DND-41 (cell line): Measurements from ENCODE around the gene HHIPL2.

Experiments
- ATAC-seq: fragments of 200-7000 bp; cut with Tn5 transposase; 3 replicates; pipeline ENCODE4 v1.9.1; 2021; ENCODE audit warnings: low read depth; ENCODE audit not compliant: insufficient read depth
- DNase-seq: peaks from one replicate; pipeline ENCODE4 v3.0.0-alpha.2; 2020
- H2AFZ ChIP-seq: 2 replicates; pipeline ENCODE4 v1.6.0; 2012; ENCODE audit warnings: low read depth, low read length
- H3K27ac ChIP-seq: 2 replicates; pipeline ENCODE4 v1.5.1; 2012; ENCODE audit warnings: low read length, inconsistent platforms
- H3K27me3 ChIP-seq: fragments of 200-600 bp; sonication (generic); 2 replicates; pipeline ENCODE4 v1.6.0; 2012; ENCODE audit warnings: low read length, mild to moderate bottlenecking, inconsistent platforms; ENCODE audit not compliant: insufficient read depth, poor library complexity
- H3K36me3 ChIP-seq: 2 replicates; pipeline ENCODE4 v1.5.1; 2012; ENCODE audit warnings: low read length, inconsistent platforms; ENCODE audit not compliant: insufficient read depth
- H3K4me1 ChIP-seq: 2 replicates; pipeline ENCODE4 v1.5.1; 2012; ENCODE audit warnings: mild to moderate bottlenecking, low read length; ENCODE audit not compliant: insufficient read depth
- H3K4me2 ChIP-seq: 2 replicates; pipeline ENCODE4 v1.6.0; 2012; ENCODE audit warnings: mild to moderate bottlenecking, moderate library complexity, low read length, inconsistent platforms; ENCODE audit not compliant: insufficient read depth
- H3K4me3 ChIP-seq, 2 experiments: fragments of 200-600 bp in 1 of 2; shearing (Covaris generic) in 1 of 2; 2 replicates each; pipeline ENCODE4 v1.5.1; 2012 to 2016; ENCODE audit warnings: inconsistent platforms in 2 of 2, low read length in 2 of 2, mild to moderate bottlenecking in 2 of 2, low read depth in 1 of 2, moderate library complexity in 1 of 2
- H3K79me2 ChIP-seq: 2 replicates; pipeline ENCODE4 v1.6.0; 2012; ENCODE audit warnings: low read length, inconsistent platforms; ENCODE audit not compliant: insufficient read depth
- H3K9ac ChIP-seq: 2 replicates; pipeline ENCODE4 v1.6.0; 2012; ENCODE audit warnings: low read depth, mild to moderate bottlenecking, inconsistent platforms, low read length, moderate library complexity
- H3K9me3 ChIP-seq: 2 replicates; pipeline ENCODE4 v1.5.1; 2012; ENCODE audit warnings: low read length, moderate library complexity, mild to moderate bottlenecking, inconsistent platforms; ENCODE audit not compliant: insufficient read depth, severe bottlenecking
- H4K20me1 ChIP-seq: 2 replicates; pipeline ENCODE4 v1.6.0; 2012; ENCODE audit warnings: low read length; ENCODE audit not compliant: insufficient read depth
- EZH2 ChIP-seq: IDR thresholded peaks from 3 replicates; pipeline ENCODE4 v1.6.1; 2012; ENCODE audit warnings: borderline replicate concordance, low read depth, mild to moderate bottlenecking, moderate library complexity, low read length, inconsistent platforms; ENCODE audit not compliant: severe bottlenecking
- TF ChIP-seq, protein P1 (sequence below): IDR thresholded peaks from 2 replicates; pipeline ENCODE4 v1.5.1; 2012; ENCODE audit warnings: borderline replicate concordance, low read length, moderate library complexity, mild to moderate bottlenecking; ENCODE audit not compliant: poor library complexity, severe bottlenecking; ENCODE audit errors: extremely low read depth

The HHIPL2 gene

DNA sequence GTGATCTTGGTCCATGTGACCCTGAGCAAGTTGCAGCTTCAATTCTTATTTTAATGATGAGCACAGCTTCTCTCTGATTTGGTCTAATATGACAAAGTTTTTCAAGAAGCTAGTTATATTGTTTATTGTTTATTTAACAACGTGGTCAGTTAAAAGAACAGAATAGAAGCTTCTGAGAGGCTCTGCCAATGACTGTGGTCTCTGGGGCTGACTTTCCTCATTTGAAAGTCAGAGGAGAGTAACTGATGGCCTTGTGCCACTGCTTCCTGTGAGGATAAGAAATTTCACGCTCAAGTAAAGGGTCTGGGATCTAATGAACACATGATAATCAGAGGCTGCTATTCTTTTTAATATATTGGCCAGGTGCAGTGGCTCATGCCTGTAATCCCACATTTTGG, 7.3 kb downstream of the HHIPL2 start:
- Histone ChIP-seq H3K4me3 (no peak overlapping the region), H3K9me3 (no peaks in the 10 kb centered on the region), H2AFZ (no peak overlapping the region), H3K27me3 (no peaks in the 10 kb centered on the region), H3K4me2 (no peak overlapping the region), H3K9ac (no peak overlapping the region), H3K27ac (no peak overlapping the region), H3K79me2 (no peaks in the 10 kb centered on the region), H3K36me3 (no peaks in the 10 kb centered on the region), H3K4me1 (no peaks in the 10 kb centered on the region), H4K20me1 (no peaks in the 10 kb centered on the region)
- no peak for TF ChIP-seq EZH2
- TF ChIP-seq, protein P1, sequence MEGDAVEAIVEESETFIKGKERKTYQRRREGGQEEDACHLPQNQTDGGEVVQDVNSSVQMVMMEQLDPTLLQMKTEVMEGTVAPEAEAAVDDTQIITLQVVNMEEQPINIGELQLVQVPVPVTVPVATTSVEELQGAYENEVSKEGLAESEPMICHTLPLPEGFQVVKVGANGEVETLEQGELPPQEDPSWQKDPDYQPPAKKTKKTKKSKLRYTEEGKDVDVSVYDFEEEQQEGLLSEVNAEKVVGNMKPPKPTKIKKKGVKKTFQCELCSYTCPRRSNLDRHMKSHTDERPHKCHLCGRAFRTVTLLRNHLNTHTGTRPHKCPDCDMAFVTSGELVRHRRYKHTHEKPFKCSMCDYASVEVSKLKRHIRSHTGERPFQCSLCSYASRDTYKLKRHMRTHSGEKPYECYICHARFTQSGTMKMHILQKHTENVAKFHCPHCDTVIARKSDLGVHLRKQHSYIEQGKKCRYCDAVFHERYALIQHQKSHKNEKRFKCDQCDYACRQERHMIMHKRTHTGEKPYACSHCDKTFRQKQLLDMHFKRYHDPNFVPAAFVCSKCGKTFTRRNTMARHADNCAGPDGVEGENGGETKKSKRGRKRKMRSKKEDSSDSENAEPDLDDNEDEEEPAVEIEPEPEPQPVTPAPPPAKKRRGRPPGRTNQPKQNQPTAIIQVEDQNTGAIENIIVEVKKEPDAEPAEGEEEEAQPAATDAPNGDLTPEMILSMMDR, result no peak
- no peak for ATAC-seq
- DNase-seq, result no peak

DNA sequence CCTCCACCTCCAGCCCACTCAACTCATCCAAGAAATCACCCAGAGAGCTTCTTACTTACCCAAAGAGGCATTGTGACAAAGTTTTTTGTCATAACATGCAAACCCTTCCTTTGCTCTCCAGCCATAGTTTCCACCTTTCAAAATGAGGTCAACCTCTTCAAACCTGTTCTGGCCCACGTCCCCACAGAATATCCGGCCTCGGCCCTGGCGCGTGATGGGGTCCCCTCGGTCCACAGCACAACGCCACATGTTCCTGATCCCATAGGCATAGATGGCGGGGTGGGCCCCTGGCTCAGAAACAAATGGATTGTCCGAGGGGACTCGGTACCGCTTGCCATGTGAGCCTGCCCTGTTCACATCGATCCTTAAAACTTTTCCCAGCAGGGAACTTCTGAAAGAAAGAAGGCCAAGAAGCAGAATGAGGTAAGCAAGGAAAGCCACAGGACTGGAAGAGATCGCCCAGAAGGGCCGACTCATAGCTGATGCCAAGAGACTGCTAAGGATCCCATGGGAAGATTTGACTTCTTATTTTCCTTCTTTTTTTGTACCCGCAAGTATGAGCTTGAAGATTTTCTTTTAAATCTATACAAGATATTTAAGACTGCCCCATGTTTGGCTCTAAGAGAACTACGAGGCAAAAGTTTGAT, 7.8 kb downstream of the HHIPL2 start:
- H3K4me1 ChIP-seq, result no peaks in the 10 kb centered on the region
- H2AFZ ChIP-seq, result no peak overlapping the region
- H3K36me3 ChIP-seq, result no peaks in the 10 kb centered on the region
- H3K4me2 ChIP-seq, result no peak overlapping the region
- ATAC-seq (no peak), DNase-seq (no peak)
- no peaks in the 10 kb centered on the region for H3K27me3 ChIP-seq
- no peak overlapping the region for H3K4me3 ChIP-seq
- no peak overlapping the region for H3K9ac ChIP-seq
- H3K79me2 ChIP-seq, result no peaks in the 10 kb centered on the region
- TF ChIP-seq, protein P1, result no peak
- no peak for TF ChIP-seq EZH2
- H3K9me3 ChIP-seq, result no peaks in the 10 kb centered on the region
- H3K27ac ChIP-seq, result no peak overlapping the region
- H4K20me1 ChIP-seq, result no peaks in the 10 kb centered on the region

DNA sequence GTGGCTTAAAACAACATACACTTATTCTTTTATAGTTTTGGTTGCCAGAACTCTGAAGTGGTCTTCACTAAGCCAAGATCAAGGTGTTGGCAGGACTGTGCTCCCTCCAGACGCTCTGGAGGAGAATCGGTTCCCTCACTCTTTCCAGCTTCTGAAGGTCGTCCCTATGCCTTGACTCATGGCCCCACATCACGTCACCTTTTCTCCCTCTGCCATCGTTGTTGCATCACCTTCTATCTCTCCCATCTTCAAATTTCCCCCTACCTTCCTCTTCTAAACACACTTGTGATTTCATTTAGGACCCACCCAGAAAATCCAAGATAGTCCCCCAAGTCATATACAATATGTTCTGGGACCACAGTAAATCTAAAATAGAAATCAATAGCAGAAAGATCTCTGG, 12.4 kb downstream of the HHIPL2 start:
- Histone ChIP-seq H3K4me3 (no peak overlapping the region), H3K36me3 (no peaks in the 10 kb centered on the region), H3K4me2 (no peak overlapping the region), H3K9me3 (no peaks in the 10 kb centered on the region), H2AFZ (no peak overlapping the region), H3K9ac (no peak overlapping the region), H3K4me1 (no peaks in the 10 kb centered on the region), H3K27me3 (no peaks in the 10 kb centered on the region), H4K20me1 (no peaks in the 10 kb centered on the region), H3K27ac (no peak overlapping the region), H3K79me2 (no peaks in the 10 kb centered on the region)
- DNase-seq (no peak), ATAC-seq (no peak)
- no peak for TF ChIP-seq EZH2

DNA sequence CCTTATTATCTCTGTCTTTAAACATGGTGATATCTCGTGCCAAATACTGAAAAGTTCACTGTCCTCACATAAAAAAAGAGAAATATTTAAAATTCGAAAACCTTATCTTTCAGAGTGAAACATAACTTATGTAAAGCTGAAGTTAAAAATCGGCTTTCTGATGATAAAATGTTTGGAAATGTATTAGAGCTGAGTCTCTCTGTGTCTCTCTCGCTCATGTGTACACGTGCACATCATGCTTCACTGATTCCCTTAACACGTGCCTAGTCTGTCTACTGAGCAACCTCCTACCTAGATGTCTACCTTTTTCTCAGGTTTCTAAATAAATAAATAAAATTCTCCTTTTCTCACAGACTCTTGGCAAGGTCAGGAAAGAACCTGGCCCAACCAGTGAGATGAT, 17.1 kb downstream of the HHIPL2 start:
- Histone ChIP-seq H3K4me2 (no peak overlapping the region), H3K9ac (no peak overlapping the region), H4K20me1 (no peaks in the 10 kb centered on the region), H3K4me1 (no peaks in the 10 kb centered on the region), H3K27me3 (no peaks in the 10 kb centered on the region), H3K9me3 (no peaks in the 10 kb centered on the region), H3K79me2 (no peaks in the 10 kb centered on the region), H2AFZ (no peak overlapping the region), H3K27ac (no peak overlapping the region), H3K4me3 (no peak overlapping the region), H3K36me3 (no peaks in the 10 kb centered on the region)
- ATAC-seq (no peak), DNase-seq (no peak)
- no peak for TF ChIP-seq EZH2
- TF ChIP-seq, protein P1, result no peak
